Tibial artery (tissue), 4 donors: ENCODE results near the gene TEAD2.

ENCODE experiments used
- DNase-seq, 2 donors: peaks; one replicate each; pipeline ENCODE4 v3.0.0-alpha.2; 2019
- H3K27ac ChIP-seq, 2 donors: fragments of 200-600 bp; sonication (generic) in 1 of 2; 1 replicate in 1 of 2; 2 replicates in 1 of 2; pipeline ENCODE4 v1.5.1; 2018 to 2019; ENCODE audit warnings: mild to moderate bottlenecking in 1 of 2
- H3K27me3 ChIP-seq, 2 donors: fragments of 200-600 bp; sonication (generic) in 1 of 2; one replicate each; pipeline versions ENCODE4 v1.5.1 to v1.6.0; 2016 to 2019
- H3K36me3 ChIP-seq, 3 donors: fragments of 200-600 bp; sonication (generic) in 2 of 3; one replicate each; pipeline ENCODE4 v1.5.1; 2016 to 2019; ENCODE audit warnings: mild to moderate bottlenecking in 2 of 3
- H3K4me1 ChIP-seq, 4 donors: fragments of 200-600 bp; sonication (generic) in 2 of 4; 1 replicate in 3 of 4; 2 replicates in 1 of 4; pipeline ENCODE4 v1.5.1; 2016 to 2019
- H3K4me3 ChIP-seq, 2 donors: fragments of 200-600 bp; sonication (generic) in 1 of 2; 1 replicate in 1 of 2; 2 replicates in 1 of 2; pipeline ENCODE4 v1.5.1; 2018 to 2019; ENCODE audit warnings: mild to moderate bottlenecking in 2 of 2
- H3K9me3 ChIP-seq, 3 donors: fragments of 200-600 bp; sonication (generic) in 1 of 3; one replicate each; pipeline ENCODE4 v1.5.1; 2016 to 2019
- CTCF ChIP-seq, 2 experiments: fragments of 200-600 bp in 1 of 2; fragments of 450-650 bp in 1 of 2; IDR thresholded peaks; one replicate each; pipeline ENCODE4 v1.5.1; 2017 to 2019; ENCODE audit warnings: antibody characterized with exemption in 2 of 2, mild to moderate bottlenecking in 1 of 2, moderate library complexity in 1 of 2
- intact Hi-C: fragments of 100-400 bp; cut with DNase I; formaldehyde crosslinking; loops from one replicate; pipeline ENCODE4 v1.15.0; 2023; ENCODE audit warnings: low total_unique reads

Gene TEAD2

GRCh38 chr19:49407079-49407478 lies 44.9 kb upstream of the TEAD2 start:
- Histone ChIP-seq H3K36me3 (no peaks in the 10 kb centered on the region), H3K27ac (no peak overlapping the region), H3K4me1 (no peaks in the 10 kb centered on the region), H3K4me3 (no peak overlapping the region), H3K27me3 (peaks cover 0 to 20% of the 10 kb centered on the region in 2 donors), H3K9me3 (no peaks in the 10 kb centered on the region)
- no peak for DNase-seq
- no peak for TF ChIP-seq CTCF (IDR thresholded peaks at IDR 0.05)
- intact Hi-C loops, result no loop called here

- Histone ChIP-seq H3K9me3 (no peaks in the 10 kb centered on the region), H3K27ac (no peak overlapping the region), H3K4me3 (no peak overlapping the region), H3K27me3 (peaks cover 0 to 17% of the 10 kb centered on the region in 2 donors), H3K4me1 (no peaks in the 10 kb centered on the region), H3K36me3 (no peaks in the 10 kb centered on the region)
- TF ChIP-seq CTCF (IDR thresholded peaks at IDR 0.05), result no peak
- no peak for DNase-seq
- intact Hi-C loops, result no loop called here
These were observed 41.4 kb upstream of the TEAD2 start for GRCh38 chr19:49403404-49404187.

GRCh38 chr19:49400029-49400428 lies 37.8 kb upstream of the TEAD2 start:
- H3K9me3 ChIP-seq, result no peaks in the 10 kb centered on the region
- no peak overlapping the region for H3K4me3 ChIP-seq
- H3K36me3 ChIP-seq, result no peaks in the 10 kb centered on the region
- no peak overlapping the region for H3K27ac ChIP-seq
- DNase-seq, result no peak
- H3K4me1 ChIP-seq, result no peaks in the 10 kb centered on the region
- H3K27me3 ChIP-seq, result peaks cover 0 to 35% of the 10 kb centered on the region in 2 donors
- no peak for TF ChIP-seq CTCF (IDR thresholded peaks at IDR 0.05)
- intact Hi-C loops, result no loop called here

- Histone ChIP-seq H3K4me3 (no peak overlapping the region), H3K9me3 (no peaks in the 10 kb centered on the region), H3K27me3 (peaks cover 0 to 46% of the 10 kb centered on the region in 2 donors), H3K4me1 (no peaks in the 10 kb centered on the region), H3K36me3 (no peaks in the 10 kb centered on the region), H3K27ac (no peak overlapping the region)
- no peak for TF ChIP-seq CTCF (IDR thresholded peaks at IDR 0.05)
- no peak for DNase-seq
- intact Hi-C loops, result loop anchor here (5.0 kb wide), 1 partner anchor 33 kb away; no protein-coding TSS in a partner anchor
These were observed 36.7 kb upstream of the TEAD2 start for GRCh38 chr19:49398931-49399330.

- Histone ChIP-seq H3K27ac (no peak overlapping the region), H3K36me3 (no peaks in the 10 kb centered on the region), H3K27me3 (peaks cover 0 to 52% of the 10 kb centered on the region in 2 donors), H3K9me3 (no peaks in the 10 kb centered on the region), H3K4me1 (no peaks in the 10 kb centered on the region), H3K4me3 (no peak overlapping the region)
- intact Hi-C loops, result loop anchor here (5.0 kb wide), 1 partner anchor 34 kb away; no protein-coding TSS in a partner anchor
- TF ChIP-seq CTCF (IDR thresholded peaks at IDR 0.05), result no peak
- no peak for DNase-seq
These were observed 35.9 kb upstream of the TEAD2 start for GRCh38 chr19:49398001-49398615.
